HG03095 (cell line): ENCODE measurements around the gene CREB3L4.

Source experiments
- ATAC-seq: cut with Tn5 transposase; IDR thresholded peaks from one replicate; pipeline ENCODE4 v1.9.1; 2021; ENCODE audit warnings: moderate library complexity; ENCODE audit not compliant: unreplicated experiment

Gene CREB3L4, protein sequence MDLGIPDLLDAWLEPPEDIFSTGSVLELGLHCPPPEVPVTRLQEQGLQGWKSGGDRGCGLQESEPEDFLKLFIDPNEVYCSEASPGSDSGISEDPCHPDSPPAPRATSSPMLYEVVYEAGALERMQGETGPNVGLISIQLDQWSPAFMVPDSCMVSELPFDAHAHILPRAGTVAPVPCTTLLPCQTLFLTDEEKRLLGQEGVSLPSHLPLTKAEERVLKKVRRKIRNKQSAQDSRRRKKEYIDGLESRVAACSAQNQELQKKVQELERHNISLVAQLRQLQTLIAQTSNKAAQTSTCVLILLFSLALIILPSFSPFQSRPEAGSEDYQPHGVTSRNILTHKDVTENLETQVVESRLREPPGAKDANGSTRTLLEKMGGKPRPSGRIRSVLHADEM

DNA sequence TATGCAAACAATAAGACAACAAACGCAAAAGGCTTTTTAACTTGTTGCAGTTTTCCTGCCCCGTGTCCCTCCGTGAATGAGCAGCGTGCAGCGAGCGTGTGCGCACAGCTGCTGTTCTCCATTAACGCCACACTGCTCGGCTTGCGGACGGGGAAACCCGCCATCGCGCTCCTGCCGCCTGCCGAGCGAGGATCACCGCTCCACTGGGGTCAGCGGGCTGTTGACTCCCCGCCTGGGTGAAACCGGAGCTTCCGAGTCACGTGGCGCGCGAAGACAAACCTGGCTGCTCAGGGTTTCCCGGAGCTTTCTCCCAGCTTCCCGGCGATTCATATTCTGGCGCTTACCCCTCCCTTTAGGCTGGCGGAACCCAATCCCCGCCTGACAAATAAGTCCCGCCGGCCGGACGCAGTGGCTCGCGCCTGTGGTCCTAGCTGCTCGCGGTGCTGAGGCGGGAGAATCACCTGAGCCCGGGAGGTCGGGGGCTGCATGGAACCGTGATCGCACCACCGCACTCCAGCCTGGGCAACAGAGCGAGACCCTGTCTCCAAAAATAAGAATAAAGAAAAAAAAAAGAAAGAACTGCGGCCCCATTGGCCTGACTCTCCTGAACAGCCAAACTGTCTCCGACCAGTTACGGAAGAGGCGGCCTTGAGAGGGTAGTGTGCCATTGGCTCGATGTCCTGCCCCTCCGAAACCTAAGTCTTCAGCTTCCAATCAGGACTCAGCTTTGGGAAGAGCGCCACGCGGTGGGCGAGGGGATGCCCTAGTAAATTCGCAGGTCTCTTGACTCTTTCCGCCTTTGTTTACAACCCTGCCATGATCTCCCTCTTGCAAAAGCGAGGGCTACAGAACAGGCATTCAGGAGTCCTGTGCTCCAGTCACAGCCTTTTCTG lies at the start of gene CREB3L4:
TSS of gene CREB3L4 (plus strand) at position 796 of the 893 bp plus-strand sequence. CDS start 624 bp downstream, outside the sequence.
- peak; percentile 58 for ATAC-seq

DNA sequence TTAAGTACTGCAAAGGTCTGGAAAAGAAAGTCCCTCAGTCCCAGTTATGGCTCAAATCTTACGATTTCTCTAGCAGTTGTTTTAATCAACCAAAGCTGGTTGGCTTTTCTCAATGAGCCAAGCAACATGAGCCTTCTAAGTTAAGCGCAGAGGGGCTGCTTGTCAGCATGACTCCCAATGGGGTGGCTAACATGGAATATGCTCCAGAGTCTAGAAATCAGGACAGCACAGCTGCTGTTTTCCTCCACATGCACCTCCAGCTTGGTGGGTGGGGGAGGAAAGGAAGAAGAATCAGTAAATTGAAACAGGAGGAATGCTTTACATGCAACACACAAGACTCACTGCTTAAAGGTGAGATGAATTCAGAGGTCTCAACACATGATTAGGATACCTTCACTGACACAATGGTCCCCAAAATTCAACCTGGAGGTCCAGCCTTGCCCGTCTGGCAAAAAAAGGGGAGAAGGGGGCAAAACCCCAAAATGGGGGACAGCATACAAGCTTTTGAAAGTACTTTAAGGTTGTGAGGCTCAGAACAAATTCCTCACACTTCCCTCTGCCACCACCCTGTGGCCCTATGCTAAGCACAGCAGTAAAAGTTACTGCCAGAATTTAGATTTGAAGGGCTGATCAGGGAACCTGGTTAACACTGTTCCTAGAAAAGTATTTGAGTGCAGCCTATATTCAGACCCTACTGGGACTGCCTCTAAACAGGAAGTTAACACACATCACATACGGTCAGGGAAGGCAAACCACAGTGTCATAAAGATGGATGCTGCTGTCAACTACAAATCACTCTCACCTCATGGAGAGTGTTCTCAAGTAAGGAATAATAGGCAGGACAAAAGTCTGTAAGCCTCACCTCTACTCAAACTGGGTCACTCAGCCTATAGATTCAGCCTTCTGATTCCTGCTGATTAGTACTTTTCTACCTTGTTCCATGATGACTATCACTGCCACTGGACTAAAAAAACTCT lies 47.5 kb upstream of the CREB3L4 start:
- no peak for ATAC-seq

DNA sequence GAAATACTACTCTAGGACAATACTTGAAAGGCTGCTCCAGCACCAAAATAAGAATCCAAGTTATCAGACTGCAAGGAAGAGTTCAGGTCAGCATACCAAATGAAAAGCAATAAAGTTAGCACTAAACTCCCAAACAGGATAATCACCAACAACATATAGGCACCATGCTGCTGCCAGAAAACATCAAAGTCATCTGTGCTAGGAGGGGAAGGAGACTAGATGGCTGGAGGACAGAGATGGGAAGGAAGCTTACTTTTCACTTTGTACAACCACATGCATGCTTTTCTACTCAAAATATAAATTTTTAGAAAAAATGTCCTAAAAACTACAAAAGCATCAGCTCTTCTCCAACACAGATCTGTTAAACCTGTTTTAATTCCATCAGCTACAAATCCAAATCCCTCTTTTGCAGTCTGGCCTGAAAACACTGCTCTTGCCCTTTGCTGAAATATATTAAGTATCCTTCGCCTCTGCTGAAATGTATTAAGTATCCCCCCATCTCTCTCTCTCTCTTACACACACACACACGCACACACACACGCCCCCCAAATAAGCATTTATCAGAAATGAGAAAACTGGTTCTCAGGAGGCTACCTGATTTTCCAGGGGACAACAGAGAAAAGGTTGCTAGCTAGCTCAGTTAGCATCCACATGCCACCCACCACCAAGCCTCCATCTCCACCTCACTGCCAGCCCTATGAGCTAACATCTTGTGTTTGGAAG lies 46.5 kb upstream of the CREB3L4 start:
- no peak for ATAC-seq

DNA sequence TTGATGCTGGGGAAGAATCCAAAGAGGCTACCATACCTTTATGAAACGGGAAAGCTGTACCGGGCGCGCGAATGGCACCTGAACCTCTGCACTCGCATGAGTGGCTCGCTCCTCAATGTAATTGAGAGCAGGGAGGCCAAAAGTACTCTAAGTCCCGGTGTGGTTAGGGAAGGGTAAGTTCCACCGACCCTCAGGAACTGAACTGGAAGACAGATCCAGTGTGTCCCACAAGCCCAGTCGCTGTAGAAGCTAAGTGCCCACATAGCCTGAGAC lies 46.0 kb upstream of the CREB3L4 start:
- no peak for ATAC-seq

DNA sequence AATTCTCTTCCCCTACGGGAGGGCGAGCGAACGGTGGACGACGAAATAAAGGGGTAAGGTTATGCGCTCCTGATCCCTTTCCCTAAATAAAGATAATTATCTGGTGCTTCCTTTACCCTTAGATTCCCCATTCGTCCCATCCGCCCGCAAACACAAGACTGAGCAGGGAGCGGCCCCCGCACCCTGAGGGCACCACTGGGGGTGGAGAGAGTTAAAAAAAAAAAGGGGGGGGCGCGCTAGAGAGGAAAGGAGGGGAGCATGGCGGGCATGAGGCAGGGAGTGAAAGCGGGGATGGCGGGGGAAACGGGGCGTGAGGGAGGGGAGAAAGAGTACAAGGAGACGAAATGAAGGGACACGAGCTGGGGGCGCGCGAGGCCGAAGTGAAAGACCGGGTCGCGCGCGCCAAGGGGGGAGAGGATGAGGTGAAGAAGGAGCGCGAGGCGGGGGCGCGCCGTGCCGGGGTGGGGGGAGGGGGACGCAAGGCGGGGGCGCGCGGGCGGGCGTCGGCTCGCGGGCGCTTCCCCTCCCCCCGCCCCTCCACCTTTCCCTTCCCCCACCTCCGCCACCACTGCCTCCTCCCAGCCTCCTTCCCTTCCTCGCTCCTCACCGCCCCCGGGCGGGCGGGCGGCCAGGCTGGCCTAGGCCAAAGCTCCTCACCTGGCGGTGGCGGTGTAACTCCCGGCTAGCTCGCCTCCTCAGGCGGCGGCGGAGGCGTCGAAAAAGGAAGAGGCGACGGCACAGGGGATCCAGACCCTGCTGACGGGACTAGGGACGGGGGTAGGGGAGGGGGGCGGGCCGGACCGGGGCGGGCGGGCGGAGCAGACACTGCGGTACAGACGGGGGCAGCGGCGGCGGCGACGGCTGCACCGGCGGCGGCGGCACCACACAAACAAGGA lies 45.4 kb upstream of the CREB3L4 start:
- peak; percentile 18 for ATAC-seq

DNA sequence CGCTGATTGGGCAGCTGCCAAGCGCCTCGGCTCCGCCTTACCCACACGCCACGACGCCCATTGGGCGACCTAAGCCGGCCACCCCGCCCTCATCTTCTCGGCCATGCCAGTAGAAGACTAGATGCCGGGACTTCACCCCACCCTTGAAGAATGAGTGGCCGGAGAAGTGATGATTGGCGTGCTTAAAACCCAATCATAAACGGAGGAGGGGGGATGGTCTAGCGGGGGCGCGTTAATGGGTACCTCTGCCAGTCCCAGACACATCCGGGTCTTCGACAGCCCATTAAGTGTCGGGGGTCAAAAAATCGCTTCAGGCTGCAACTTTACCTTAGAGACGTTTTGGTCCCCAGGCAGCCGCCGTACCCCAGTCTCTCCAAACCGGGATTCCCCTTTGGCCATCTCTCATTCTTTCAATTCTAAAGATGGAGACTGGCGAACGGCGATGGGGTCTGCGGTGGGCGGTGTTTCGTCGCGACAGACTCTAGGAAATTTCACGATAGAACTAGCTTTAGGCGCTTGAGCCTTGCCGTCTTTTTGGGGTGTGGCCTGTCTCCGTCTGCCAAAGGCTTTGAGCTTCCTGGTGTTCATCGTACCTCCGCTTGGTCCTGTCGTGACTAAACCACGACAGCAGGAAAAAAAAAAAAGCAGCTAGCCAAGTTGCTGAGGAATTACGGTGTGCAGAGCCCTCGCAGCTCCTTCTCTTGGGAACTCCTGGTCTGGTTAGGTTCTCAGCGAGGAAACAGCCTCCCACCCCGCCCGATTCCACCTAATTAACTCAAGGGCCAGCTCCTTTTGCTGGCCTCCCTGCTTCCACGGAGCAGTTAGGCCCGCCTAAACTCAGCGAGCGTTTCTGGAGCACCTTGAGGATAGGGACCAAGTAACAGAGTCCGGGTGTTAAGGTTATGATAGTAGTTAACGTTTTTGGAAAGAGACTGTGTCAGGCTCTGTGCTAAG lies 44.5 kb upstream of the CREB3L4 start, which contains the start of gene GATAD2B:
TSS of gene GATAD2B (minus strand) at position 1 of the 954 bp plus-strand sequence. CDS start 94,625 bp downstream, outside the sequence.
- ATAC-seq = peak; percentile 88

DNA sequence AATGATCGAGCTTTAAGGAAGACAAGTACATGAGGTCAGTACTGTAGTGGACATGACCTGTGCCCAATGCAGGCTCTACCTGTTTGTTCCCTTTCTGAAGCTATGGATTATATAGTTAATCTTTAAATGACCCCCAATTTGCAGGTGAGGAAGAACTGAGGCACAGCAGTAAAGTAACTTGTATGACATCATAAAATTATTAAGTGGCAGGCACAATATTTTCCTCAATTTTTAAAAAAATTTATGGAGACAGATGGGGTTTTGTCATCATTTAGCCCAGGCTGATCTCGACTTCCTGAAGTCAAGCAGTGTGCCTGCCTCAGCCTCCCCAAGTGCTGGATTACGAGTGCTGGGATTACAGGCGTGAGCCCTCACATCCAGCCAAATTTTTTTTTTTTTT lies 41.3 kb upstream of the CREB3L4 start:
- no peak for ATAC-seq

DNA sequence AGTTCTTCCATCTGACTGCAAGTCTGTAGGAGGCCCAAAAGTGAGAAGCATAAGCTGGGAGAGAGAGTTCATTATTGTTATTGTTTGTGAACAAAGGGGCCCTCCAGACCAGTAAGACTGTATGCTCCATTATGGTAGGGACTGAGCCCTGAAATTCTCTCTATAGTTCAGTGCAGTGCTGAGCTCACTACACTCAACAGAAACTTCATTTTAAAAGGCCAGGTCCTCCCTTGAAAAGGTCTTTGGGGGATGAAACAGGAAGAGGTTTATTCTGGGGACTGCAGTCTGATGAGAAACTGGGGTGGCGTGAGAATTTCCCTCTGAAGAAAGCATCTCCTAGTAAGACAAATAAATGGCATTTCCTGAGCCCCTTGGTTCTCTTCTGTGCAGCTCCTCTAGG lies 39.5 kb upstream of the CREB3L4 start:
- ATAC-seq = no peak

DNA sequence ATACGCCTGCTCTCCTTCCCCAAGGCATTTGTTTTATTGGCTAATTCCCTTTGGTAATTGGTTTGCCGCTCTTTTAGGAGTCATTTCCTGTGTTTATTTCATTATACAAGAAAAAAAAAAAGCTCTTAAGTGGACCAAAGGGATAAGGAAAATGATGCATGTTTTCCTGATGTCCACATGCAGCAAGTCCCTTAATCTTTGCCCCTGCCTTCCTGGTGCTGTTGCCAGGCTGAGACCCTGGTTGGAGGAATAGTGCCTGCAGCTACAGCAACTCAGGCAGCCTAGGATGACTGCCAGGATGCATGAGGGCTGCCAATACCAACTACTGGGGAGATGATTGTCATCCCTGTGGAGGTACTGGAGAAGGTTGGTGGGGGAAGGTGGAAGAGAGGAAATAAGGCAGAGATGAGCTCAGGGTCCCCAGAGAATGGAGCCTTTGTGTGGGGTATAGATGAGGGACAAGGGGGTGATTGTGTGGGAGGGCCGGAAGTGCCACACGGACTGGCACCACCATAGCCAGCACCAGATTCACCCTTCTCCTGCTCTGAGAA lies 38.8 kb upstream of the CREB3L4 start:
- ATAC-seq = no peak

DNA sequence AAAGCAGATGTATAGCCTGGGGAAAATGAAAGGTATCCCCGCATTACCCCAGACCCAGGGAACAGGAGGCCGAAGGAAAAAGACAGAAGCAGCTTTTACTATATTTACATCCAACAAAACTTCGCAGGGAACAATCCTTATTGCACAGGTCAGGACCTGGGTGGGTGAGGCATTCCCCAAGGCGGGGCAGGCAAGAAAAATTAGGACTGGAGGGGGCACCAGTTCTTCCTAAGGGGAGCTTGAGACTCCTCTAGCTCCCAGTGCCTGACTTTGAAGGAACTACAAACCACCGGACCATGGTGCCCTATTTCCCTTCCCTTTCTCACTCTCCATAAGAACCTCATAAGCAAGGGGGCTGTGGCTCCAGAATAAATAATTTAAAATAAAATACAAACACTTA lies 38.3 kb upstream of the CREB3L4 start:
- ATAC-seq = no peak

DNA sequence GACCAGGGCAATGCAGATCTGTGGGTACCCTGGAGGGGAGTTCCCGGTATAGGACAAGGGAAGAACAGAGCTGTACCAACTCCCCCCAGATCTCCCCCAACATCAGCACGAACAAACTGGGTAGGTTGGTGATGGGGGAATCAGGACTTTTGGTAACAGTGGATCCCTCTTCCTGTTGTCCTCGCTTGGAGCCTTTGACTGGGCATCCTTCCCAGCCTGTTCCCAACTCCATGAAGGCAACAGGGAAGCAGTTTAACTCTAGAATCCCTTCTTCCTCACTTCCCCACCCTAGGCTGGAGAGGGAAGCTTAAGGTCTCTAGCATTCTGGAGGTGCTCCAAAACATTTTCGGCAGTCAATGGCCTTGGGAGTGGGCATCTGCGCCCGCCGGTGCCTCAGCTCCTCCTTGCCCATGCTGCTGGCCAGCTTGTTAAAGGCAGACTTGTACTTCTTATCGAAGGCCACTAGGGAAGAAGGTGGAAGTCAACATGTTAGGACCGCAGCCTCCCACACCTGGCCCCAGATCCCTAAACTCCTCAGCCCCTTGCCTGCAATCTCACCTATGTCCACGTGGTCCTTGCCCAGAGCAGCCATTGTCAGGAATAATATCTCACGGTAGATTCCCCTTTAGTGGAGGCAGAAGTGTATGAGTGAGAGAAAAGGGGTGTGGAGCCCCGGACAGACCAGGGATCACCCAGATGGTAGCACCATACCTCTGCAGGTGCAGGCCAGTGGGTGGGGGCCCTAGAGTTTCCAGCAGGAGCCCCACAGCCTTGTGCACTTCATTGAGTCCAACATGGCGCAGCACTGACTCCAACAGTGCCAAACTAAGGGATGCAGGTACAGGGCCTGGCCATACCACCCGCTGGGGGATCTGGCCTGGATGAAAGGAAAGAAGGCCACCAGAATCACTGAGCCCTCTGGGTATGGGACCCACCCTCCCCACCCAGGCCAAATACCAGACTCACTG lies 37.4 kb upstream of the CREB3L4 start:
- no peak for ATAC-seq

DNA sequence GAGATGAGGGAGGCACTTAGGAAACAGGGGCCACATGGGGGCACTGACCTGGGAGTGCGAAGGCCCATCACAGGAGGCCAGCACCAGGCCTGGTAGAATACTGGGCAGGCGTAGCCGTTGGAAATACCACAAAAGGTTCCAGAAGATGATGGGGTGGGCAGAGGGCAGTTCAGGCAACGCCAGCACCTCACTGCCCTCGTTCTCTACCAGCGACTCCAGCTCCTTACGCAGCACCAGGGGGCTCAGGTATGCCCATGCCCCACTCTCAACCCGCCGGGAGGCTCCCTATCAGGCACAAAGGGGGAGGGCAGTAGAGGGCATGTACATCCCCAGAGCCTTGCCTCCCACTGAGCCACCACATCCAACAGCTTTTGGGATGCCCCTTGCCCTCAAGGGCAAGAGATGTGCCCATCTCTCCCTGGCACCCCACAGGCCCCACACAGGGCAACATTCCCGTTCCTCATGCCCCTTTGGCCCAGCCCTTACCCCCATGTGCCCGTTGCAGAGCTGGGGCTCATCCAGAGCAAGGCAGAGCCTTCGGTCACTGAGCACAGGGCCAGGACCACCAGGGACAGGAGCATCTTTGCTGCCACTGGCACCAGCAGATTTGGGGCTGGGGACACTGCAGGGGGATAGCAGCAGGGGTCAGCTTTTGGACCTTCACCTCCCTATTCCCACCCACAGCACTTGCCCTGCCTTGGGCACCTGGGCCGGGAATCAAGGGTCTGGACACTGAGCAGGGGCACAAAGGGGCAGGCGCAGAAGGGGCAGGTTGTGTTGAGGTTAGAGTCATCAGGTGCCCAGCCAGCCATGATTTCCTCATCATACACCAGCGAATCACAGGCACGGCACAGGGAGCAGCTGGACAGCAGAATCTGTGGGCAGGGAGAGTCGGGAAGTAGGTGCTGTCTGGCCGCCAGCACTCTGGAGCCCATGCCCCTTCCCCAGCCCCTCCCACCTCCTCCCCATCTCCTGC lies 35.3 kb upstream of the CREB3L4 start:
- no peak for ATAC-seq

DNA sequence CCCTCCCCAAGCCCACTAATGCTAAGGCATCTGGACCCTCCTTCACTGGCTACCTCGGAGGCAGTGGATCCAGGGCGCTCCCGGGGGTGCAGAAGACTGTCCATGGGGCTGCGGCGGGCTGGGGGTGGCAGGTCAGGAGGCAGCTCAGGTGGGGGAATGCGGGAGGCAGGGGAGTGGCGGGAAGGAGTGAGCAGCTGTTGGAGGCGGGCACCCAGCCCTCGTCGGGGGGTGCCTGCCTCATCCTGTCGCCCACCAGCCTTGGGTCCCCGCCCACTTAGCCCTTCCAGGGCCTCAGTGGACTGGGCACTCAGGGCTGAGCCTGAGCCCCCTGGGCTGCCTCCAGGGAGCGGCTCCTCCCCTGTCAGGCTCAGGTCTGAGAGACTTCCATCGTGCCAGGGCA lies 34.3 kb upstream of the CREB3L4 start:
- ATAC-seq = no peak

DNA sequence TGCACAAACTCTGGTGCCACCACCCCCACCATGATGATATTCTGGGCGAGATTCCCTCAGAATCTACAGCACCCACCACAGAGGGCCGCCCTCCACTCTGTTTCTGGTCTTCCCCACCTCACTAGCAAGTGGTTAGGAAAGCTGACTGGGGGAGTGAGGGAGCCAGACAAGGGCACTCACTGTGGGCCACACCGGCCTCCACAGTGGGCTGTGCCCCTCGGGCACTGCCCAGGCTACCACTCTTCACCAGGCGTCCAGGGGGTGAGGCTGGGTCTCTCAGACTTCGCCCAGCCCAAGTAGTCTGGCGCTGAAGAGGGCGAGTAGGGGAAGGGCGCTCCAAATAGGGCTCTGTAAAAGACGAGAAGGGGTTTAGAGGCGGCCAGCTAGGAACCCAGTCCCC lies 33.7 kb upstream of the CREB3L4 start:
- ATAC-seq = no peak

DNA sequence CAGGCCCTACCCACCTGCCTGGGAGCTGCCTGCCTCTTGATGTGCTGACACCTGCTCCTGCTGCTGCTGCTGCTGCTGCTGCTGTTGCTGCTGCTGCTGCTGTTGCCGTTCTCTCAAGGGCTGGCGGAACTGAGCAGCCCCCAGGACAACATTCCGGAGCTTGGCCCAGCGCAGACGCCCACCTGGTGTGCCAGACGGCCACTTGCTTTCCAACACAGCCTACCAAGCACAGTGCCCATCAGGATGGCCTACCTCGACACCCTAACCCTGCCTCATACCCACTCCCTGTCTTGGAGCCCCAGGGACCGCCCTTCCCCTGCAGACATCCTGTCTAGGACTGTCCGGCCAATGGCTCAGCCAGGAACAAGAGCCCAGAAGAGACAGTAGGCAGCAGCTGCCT lies 33.0 kb upstream of the CREB3L4 start:
- ATAC-seq = no peak
